Mucosa of descending colon (tissue), 3 donors: ENCODE measurements around the gene HIBCH. TPM values are rescaled to one million over a fixed set of nuclear protein-coding genes. Genes with fewer than 3 reads are reported as not detected.

Source experiments
- ATAC-seq: fragments of 200-7000 bp; cut with Tn5 transposase; one replicate; pipeline ENCODE4 v1.9.1; 2020; ENCODE audit warnings: mild to moderate bottlenecking, moderate library complexity
- DNase-seq, 3 donors: peaks; one replicate each; pipeline ENCODE4 v3.0.0-alpha.2; 2020
- H3K36me3 ChIP-seq: fragments of 200-600 bp; one replicate; pipeline ENCODE4 v1.8.0; 2021; ENCODE audit warnings: low read depth, mild to moderate bottlenecking
- H3K4me1 ChIP-seq: fragments of 200-600 bp; one replicate; pipeline ENCODE4 v1.8.0; 2021; ENCODE audit warnings: low read depth, mild to moderate bottlenecking
- H3K4me3 ChIP-seq: fragments of 200-600 bp; one replicate; pipeline ENCODE4 v1.8.0; 2021; ENCODE audit warnings: mild to moderate bottlenecking
- H3K9me3 ChIP-seq: fragments of 200-600 bp; one replicate; pipeline ENCODE4 v1.8.0; 2021; ENCODE audit warnings: mild to moderate bottlenecking
- intact Hi-C, 2 donors: fragments of 100-400 bp; cut with DNase I in 1 of 2; cut with micrococcal nuclease in 1 of 2; formaldehyde crosslinking; loops; one replicate each; pipeline versions ENCODE4 v1.11.0 to v1.11.1; 2022; cut with DNase I, micrococcal nuclease
- total RNA-seq, 3 donors: library from RNA; stranded (reverse); fragmentation: NEBNext Ultra II Directional in 2 of 3; extraction: Animal tissue kit (Norgen Biotek cat#: 25700) in 2 of 3; gene quantifications; one replicate each; pipeline versions ENCODE4 v1.2.1 to v1.2.4, GENCODE V29; 2021 to 2023
- TF ChIP-seq, protein P1 (sequence below): fragments of 200-600 bp; IDR thresholded peaks from one replicate; pipeline ENCODE4 v1.8.0; 2022; ENCODE audit warnings: antibody characterized with exemption, mild to moderate bottlenecking
- donor health status: DM: no; HTN: no; CAD: no; lungs with moderate emphysema.
- donor health status: DM: no; HTN: no; CAD: no.
- donor health status: DM: no; HTN: yes; CAD: no.

Gene HIBCH
- total RNA-seq, 3 donors from 2014 or later: 46.5 to 79.3 (median 46.7) TPM

DNA sequence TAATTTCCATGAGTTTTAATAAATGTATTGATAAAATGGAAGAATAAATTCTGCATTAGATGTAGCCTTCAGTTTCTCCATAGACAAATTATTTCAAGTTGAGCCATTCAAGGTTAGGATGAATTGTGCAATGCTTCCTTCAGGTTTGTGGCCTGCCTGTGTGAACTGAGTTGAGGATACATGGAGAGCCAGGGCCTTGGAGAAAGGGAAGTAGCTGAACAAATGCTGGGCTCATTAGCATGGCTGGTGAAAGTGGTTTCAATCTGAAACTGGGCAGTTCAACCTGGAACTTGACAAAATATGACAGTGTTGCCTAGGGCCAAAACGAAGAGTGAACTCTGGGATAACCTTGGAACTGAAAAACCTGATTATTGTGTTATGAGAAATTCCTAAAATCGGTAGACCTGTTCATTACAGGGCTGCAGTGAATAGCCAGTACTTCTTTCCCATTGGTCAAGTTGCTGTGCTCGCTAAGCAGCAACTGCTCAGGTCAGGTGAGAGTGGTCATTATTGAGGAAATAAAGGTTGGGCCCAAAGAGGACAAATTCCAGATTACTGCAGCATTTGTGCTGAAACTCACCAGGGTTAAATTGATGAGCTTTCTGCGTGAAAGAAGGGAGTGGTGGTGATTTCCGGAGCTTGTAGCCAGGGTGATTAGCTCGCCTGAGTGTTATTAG is 36.5 kb upstream of the HIBCH start:
- TF ChIP-seq, protein P1, sequence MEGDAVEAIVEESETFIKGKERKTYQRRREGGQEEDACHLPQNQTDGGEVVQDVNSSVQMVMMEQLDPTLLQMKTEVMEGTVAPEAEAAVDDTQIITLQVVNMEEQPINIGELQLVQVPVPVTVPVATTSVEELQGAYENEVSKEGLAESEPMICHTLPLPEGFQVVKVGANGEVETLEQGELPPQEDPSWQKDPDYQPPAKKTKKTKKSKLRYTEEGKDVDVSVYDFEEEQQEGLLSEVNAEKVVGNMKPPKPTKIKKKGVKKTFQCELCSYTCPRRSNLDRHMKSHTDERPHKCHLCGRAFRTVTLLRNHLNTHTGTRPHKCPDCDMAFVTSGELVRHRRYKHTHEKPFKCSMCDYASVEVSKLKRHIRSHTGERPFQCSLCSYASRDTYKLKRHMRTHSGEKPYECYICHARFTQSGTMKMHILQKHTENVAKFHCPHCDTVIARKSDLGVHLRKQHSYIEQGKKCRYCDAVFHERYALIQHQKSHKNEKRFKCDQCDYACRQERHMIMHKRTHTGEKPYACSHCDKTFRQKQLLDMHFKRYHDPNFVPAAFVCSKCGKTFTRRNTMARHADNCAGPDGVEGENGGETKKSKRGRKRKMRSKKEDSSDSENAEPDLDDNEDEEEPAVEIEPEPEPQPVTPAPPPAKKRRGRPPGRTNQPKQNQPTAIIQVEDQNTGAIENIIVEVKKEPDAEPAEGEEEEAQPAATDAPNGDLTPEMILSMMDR: no peak
- H3K4me1 ChIP-seq: peaks cover 23% of the 10 kb centered on the region
- peak; percentile 66 for ATAC-seq
- DNase-seq: peak in 1 of 3 donors; percentile 20
- no peak overlapping the region for H3K4me3 ChIP-seq
- H3K36me3 ChIP-seq: no peaks in the 10 kb centered on the region
- no peaks in the 10 kb centered on the region for H3K9me3 ChIP-seq
- intact Hi-C loops: no loop called here

DNA sequence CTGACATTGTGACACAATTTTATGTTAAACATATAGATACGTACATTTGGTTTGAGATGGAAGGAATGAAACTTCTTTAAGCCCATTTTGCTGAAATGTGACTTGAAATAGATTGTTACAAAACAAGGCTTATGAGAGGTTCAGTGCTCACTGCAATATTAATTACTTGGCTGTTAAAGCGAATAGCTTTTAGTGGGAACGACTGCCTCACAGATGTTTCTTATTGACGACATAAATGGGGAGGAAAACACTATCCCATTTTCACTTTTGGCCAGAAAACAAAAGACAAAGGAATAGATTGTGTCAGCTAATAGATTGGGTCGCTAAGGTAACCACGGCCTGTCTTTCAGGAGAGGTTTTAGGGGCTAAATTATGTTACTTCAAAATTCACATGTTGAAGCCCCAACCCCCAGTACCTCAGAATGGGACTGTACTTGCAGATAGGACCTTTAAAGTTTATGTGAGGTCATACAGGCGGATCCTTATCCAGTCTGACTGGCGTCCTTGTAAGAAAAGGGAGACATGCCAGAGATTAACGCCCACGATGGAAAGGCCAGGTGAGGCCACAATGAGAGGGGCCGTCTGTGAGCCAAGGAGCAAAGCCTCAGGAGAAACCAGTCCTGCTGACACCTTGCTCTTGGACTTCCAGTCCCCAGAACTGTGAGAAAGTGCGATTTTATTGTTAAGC is 34.5 kb upstream of the HIBCH start:
- TF ChIP-seq, protein P1: no peak
- ATAC-seq: no peak
- Histone ChIP-seq H3K9me3 (no peaks in the 10 kb centered on the region), H3K4me3 (no peak overlapping the region), H3K36me3 (no peaks in the 10 kb centered on the region), H3K4me1 (peaks cover 16% of the 10 kb centered on the region)
- DNase-seq: no peak
- intact Hi-C loops: no loop called here

DNA sequence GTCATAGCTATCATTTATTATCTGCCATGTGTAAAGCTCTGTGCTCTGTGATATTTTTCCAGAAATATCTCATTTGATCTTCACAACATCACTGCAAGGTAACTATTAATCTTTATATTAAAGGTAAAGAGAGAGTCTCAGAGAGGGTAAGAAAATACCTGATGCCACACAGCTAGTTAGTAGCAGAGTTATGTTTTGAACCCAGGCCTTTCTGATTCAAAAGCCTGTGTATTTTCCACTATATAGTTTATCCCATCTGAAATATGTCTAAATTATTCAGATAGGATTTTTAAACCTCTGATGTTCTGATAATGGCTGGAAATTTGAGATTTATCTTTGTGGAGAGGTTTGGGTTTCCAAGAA is 33.9 kb upstream of the HIBCH start:
- peaks cover 15% of the 10 kb centered on the region for H3K4me1 ChIP-seq
- intact Hi-C loops: no loop called here
- no peaks in the 10 kb centered on the region for H3K9me3 ChIP-seq
- DNase-seq (no peak), ATAC-seq (no peak)
- H3K4me3 ChIP-seq: no peak overlapping the region
- no peaks in the 10 kb centered on the region for H3K36me3 ChIP-seq
- TF ChIP-seq, protein P1: no peak

DNA sequence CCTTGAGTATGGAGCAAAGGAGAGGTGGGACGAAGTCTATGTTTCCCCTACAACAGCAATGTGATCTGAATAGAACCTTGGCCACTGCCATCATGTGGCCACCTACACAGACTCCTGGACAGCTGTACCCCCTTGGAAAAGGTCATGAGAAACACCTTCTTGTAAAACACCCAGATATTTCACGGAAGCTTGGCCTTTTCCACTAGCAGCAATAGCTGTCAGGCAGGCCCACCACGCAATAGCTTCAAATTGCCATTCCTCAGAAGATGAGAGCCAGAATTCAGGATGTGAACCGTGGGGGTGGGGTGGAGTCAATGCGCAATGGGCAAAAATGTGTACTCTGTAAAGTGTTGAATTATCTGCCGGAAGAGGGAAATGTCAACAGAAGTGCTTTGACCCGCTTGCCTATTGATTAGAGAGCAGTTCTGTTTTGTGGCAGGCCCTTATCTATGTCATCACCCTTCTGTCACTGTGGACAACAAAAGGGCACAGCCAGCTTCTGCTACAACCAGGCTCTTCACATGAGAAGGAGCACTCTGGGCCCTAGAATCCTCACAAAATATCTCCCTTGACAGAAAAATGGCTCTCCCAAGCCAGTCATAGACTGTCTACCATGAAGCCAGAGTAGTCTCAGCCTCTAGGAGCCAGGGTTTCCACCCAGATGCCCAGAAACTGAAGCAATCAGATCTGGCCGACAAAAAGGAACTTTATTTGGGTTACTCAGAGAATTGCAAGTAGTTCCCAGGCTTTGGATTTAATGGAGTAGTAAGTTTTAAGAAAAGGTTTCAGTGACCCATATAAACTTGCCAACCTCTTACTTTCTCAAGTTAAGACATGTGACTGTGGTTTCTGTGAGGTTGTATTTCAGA is 33.3 kb upstream of the HIBCH start:
- Histone ChIP-seq H3K36me3 (no peaks in the 10 kb centered on the region), H3K4me1 (peaks cover 15% of the 10 kb centered on the region), H3K4me3 (no peak overlapping the region), H3K9me3 (no peaks in the 10 kb centered on the region)
- ATAC-seq (peak; percentile 42), DNase-seq (no peak)
- intact Hi-C loops: no loop called here
- TF ChIP-seq, protein P1: no peak

DNA sequence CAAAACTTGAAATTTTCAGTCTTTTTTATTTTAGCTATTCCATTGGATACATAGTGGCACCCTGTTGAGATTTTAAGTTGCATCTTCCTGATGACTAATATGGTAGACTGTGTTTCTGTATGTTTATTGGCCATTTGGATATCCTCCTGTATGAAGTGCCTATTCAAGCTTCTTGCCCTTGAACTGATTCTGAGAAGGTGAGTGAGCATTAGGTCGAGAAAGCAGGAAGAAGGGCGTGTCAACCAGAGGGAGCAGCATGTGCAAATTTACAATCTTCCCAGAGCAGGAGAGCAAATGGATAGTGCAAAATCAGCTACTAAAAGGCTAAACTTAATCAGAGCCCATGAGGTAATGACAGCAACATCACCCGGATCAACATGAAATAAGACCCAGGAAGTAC is 32.3 kb upstream of the HIBCH start:
- H3K9me3 ChIP-seq: no peaks in the 10 kb centered on the region
- ATAC-seq: peak; percentile 73
- TF ChIP-seq, protein P1: no peak

More for the DNA sequence above, 32.3 kb upstream of the HIBCH start:
- Histone ChIP-seq H3K4me1 (peaks cover 15% of the 10 kb centered on the region), H3K36me3 (no peaks in the 10 kb centered on the region), H3K4me3 (no peak overlapping the region)
- DNase-seq: peak in 1 of 3 donors; percentile 19
- intact Hi-C loops: no loop called here
